Upper lobe of right lung (tissue), 1 donor: Measurements from ENCODE around the gene ZRANB1. TPM values are rescaled to one million over a fixed set of nuclear protein-coding genes. Genes with fewer than 3 reads are reported as not detected.

Experiments
- ATAC-seq: fragments of 200-7000 bp; cut with Tn5 transposase; one replicate; pipeline ENCODE4 v1.9.1; 2020; ENCODE audit warnings: mild to moderate bottlenecking, moderate library complexity
- DNase-seq: peaks from one replicate; pipeline ENCODE4 v3.0.0-alpha.2; 2020
- H3K27ac ChIP-seq: fragments of 200-600 bp; one replicate; pipeline ENCODE4 v1.8.0; 2022
- H3K27me3 ChIP-seq: fragments of 200-600 bp; one replicate; pipeline ENCODE4 v1.8.0; 2022; ENCODE audit warnings: mild to moderate bottlenecking
- H3K36me3 ChIP-seq: fragments of 200-600 bp; one replicate; pipeline ENCODE4 v1.8.0; 2022
- H3K4me1 ChIP-seq: fragments of 200-600 bp; one replicate; pipeline ENCODE4 v1.8.0; 2022
- H3K4me3 ChIP-seq: fragments of 200-600 bp; one replicate; pipeline ENCODE4 v1.8.0; 2022; ENCODE audit warnings: mild to moderate bottlenecking
- H3K9me3 ChIP-seq: fragments of 200-600 bp; one replicate; pipeline ENCODE4 v1.8.0; 2022
- CTCF ChIP-seq: fragments of 200-600 bp; IDR thresholded peaks from one replicate; pipeline ENCODE4 v1.8.0; 2022; ENCODE audit warnings: antibody characterized with exemption
- intact Hi-C: fragments of 100-400 bp; cut with DNase I; formaldehyde crosslinking; loops from one replicate; pipeline ENCODE4 v1.11.0; 2022
- long read RNA-seq: library from polyadenylated mRNA; unstranded; transcript quantifications from one replicate; pipeline ENCODE4 v2.0.0, GENCODE V29; 2021
- total RNA-seq: library from RNA; stranded (reverse); fragmentation: NEBNext Ultra II Directional; extraction: Animal tissue kit (Norgen Biotek cat#: 25700); gene quantifications from one replicate; pipeline ENCODE4 v1.2.1, GENCODE V29; 2021
- donor health status: DM: no; HTN: yes; CAD: no; lungs with severe emphysema.

The ZRANB1 gene
- total RNA-seq, result 20.5 TPM
- long read RNA-seq, full-length matches to known transcripts, result 3 of 65 reads
- long read RNA-seq, partial matches to known transcripts, result 3 of 65 reads
- long read RNA-seq, other reads (novel, unspliced or antisense), result 59 of 65 reads

- Histone ChIP-seq H3K27me3 (no peaks in the 10 kb centered on the region), H3K4me3 (no peak within 1 kb of the TSS), H3K9me3 (no peaks in the 10 kb centered on the region), H3K4me1 (peaks cover 27% of the 10 kb centered on the region), H3K27ac (no peak within 1 kb of the TSS), H3K36me3 (no peaks in the 10 kb centered on the region)
- ATAC-seq (no peak), DNase-seq (no peak)
- intact Hi-C loops, result no loop called here
- TF ChIP-seq CTCF, result no peak
Measured at GRCh38 chr10:124941823-124942222, at the start of gene ZRANB1. Gene ZRANB1, plus strand, starts transcription at chr10:124942123. Its CDS starts 371 bp downstream, at chr10:124942494.

GRCh38 chr10:124892905-124893304, 49.0 kb upstream of the ZRANB1 start:
- Histone ChIP-seq H3K27ac (no peak overlapping the region), H3K36me3 (no peaks in the 10 kb centered on the region), H3K4me3 (no peak overlapping the region), H3K27me3 (peaks cover 5% of the 10 kb centered on the region), H3K4me1 (no peaks in the 10 kb centered on the region), H3K9me3 (no peaks in the 10 kb centered on the region)
- TF ChIP-seq CTCF, result no peak
- no peak for ATAC-seq
- peak; percentile 5 for DNase-seq
- intact Hi-C loops, result no loop called here

GRCh38 chr10:124894569-124895215, 47.2 kb upstream of the ZRANB1 start:
- peak; percentile 8 for DNase-seq

GRCh38 chr10:124896751-124897150, 45.2 kb upstream of the ZRANB1 start:
- intact Hi-C loops, result no loop called here
- ATAC-seq (no peak), DNase-seq (peak; percentile 2)
- Histone ChIP-seq H3K36me3 (no peaks in the 10 kb centered on the region), H3K4me3 (no peak overlapping the region), H3K27ac (no peak overlapping the region), H3K4me1 (no peaks in the 10 kb centered on the region), H3K27me3 (peaks cover 5% of the 10 kb centered on the region), H3K9me3 (no peaks in the 10 kb centered on the region)
- TF ChIP-seq CTCF, result no peak

More at GRCh38 chr10:124894569-124895215, 47.2 kb upstream of the ZRANB1 start:
- Histone ChIP-seq H3K4me3 (no peak overlapping the region), H3K9me3 (no peaks in the 10 kb centered on the region), H3K4me1 (no peaks in the 10 kb centered on the region), H3K36me3 (no peaks in the 10 kb centered on the region), H3K27ac (no peak overlapping the region), H3K27me3 (peaks cover 5% of the 10 kb centered on the region)
- no peak for TF ChIP-seq CTCF
- ATAC-seq, result no peak
- intact Hi-C loops, result no loop called here

GRCh38 chr10:124898471-124898870, 43.5 kb upstream of the ZRANB1 start:
- no peaks in the 10 kb centered on the region for H3K4me1 ChIP-seq
- ATAC-seq (no peak), DNase-seq (peak; percentile 13)
- H3K27me3 ChIP-seq, result peaks cover 5% of the 10 kb centered on the region
- H3K9me3 ChIP-seq, result no peaks in the 10 kb centered on the region
- H3K36me3 ChIP-seq, result no peaks in the 10 kb centered on the region
- no peak overlapping the region for H3K4me3 ChIP-seq
- intact Hi-C loops, result no loop called here
- TF ChIP-seq CTCF, result no peak
- H3K27ac ChIP-seq, result no peak overlapping the region
